ENCODE measurements around the gene PPP1R16B.

The PPP1R16B gene

DNA sequence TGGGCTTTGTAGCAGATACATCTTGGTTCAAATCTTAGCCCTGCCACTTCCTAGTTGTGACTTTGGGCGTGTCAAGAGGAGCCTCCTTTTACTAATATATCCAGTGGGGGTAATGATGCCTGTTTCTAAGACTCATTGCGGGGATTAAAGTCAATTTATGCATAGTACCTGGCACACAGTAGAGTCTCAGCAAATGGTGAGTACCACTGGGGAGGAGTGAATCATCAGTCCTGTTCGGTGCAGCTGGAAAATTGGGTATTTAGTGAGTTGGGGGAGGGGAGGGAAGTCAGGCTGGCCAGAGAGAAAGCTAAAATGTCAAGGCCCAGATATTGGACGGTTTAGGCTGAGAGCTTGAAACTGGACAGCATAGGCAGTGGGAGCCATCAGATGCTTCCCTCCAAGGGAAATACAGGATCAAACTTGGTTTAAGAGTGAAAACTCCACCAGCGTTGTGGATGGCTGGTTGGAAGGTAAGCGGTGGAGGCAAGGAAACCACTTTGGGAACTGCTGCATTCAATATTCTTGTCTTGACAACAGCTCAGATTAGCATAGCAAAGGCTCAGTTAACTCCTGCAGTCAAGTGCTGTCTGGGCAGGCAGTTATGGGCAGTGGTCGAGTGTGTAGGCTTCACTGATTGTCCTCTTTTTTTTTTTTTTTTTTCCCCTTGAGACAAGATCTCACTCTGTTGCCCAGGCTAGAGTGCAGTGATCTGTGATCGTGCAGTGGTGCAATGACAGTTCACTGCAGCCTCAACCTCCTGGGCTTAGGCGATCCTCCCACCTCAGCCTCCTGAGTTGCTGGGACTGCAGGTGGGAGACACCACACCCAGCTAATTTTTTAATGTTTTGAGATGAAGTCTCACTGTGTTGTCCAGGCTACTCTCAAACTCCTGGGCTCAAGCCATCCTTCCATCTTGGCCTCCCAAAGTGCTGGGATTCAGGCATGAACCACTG lies 12.9 kb downstream of the PPP1R16B start:
- no peak overlapping the region for H3K18ac ChIP-seq (ENCODE audit: low read length)
- no peak for DNase-seq
- H4K12ac ChIP-seq (ENCODE audit: low read depth, low read length): no peak overlapping the region
- H3K27me3 ChIP-seq (ENCODE audit: insufficient read depth, low read length): no peaks in the 10 kb centered on the region
- H3K79me2 ChIP-seq (ENCODE audit: control insufficient read depth, insufficient read depth, low read length, poor library complexity): no peaks in the 10 kb centered on the region
- no peak overlapping the region for H3K27ac ChIP-seq (ENCODE audit: low read depth, low read length)
- no peaks in the 10 kb centered on the region for H3K4me1 ChIP-seq (ENCODE audit: control insufficient read depth in 1 of 2, insufficient read depth in 2 of 2, low read length in 2 of 2)
- H3K36me3 ChIP-seq (ENCODE audit: control insufficient read depth in 1 of 2, insufficient read depth in 2 of 2, low read length in 2 of 2): no peaks in the 10 kb centered on the region
- no peaks in the 10 kb centered on the region for H3K79me1 ChIP-seq (ENCODE audit: low read length)
- no peak overlapping the region for H3K14ac ChIP-seq (ENCODE audit: low read length)
- no peak overlapping the region for H2AK5ac ChIP-seq (ENCODE audit: low read length)
- no peak overlapping the region for H3K9ac ChIP-seq (ENCODE audit: low read length)
- H2BK12ac ChIP-seq (ENCODE audit: low read length): no peak overlapping the region
- no peak overlapping the region for H3K23ac ChIP-seq (ENCODE audit: low read length)
- H4K8ac ChIP-seq (ENCODE audit: low read depth, low read length): no peak overlapping the region
- no peak overlapping the region for H2BK5ac ChIP-seq (ENCODE audit: low read depth, low read length, poor library complexity)
- no peak overlapping the region for H3K4me2 ChIP-seq (ENCODE audit: low read length)
- WGBS (ENCODE audit: extremely low coverage, insufficient coverage, insufficient read length): no CpG with 5 or more reads among the region's 9 CpGs
- H3K4me3 ChIP-seq (ENCODE audit: low read depth, low read length): no peak overlapping the region
- H2BK120ac ChIP-seq (ENCODE audit: insufficient read depth, low read length, poor library complexity): no peak overlapping the region
- H2AFZ ChIP-seq (ENCODE audit: insufficient read depth, low read length, poor library complexity): no peak overlapping the region
- no peak overlapping the region for H3K4ac ChIP-seq (ENCODE audit: low read depth, low read length)
- no peak overlapping the region for H4K91ac ChIP-seq (ENCODE audit: low read depth, low read length)
- no peaks in the 10 kb centered on the region for H3K9me3 ChIP-seq (ENCODE audit: insufficient read depth, low read depth, low read length)

DNA sequence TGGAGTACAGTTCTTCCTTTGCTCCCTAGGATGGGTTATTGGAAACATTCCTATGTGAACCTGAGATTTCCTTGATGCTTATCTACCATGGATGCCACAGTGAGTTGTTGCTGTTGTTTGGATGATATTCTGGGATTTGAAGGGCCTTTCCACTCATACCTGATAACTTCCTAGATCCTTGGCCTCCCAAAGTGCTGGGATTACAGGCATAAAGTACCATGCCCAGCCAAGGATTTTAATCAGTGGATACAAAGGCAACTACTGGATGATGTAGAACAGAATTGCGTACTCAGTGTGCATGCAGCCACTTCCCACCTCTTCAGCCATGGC lies 20.0 kb downstream of the PPP1R16B start:
- Histone ChIP-seq H3K9ac (ENCODE audit: low read length) (no peak overlapping the region), H3K79me1 (ENCODE audit: low read length) (no peaks in the 10 kb centered on the region), H3K36me3 (ENCODE audit: control insufficient read depth in 1 of 2, insufficient read depth in 2 of 2, low read length in 2 of 2) (no peaks in the 10 kb centered on the region), H3K27ac (ENCODE audit: low read depth, low read length) (no peak overlapping the region), H2AFZ (ENCODE audit: insufficient read depth, low read length, poor library complexity) (no peak overlapping the region), H3K79me2 (ENCODE audit: control insufficient read depth, insufficient read depth, low read length, poor library complexity) (no peaks in the 10 kb centered on the region), H2BK120ac (ENCODE audit: insufficient read depth, low read length, poor library complexity) (no peak overlapping the region), H2AK5ac (ENCODE audit: low read length) (no peak overlapping the region), H2BK12ac (ENCODE audit: low read length) (no peak overlapping the region), H3K4me2 (ENCODE audit: low read length) (no peak overlapping the region), H4K91ac (ENCODE audit: low read depth, low read length) (no peak overlapping the region), H2BK5ac (ENCODE audit: low read depth, low read length, poor library complexity) (no peak overlapping the region), H3K4me1 (ENCODE audit: control insufficient read depth in 1 of 2, insufficient read depth in 2 of 2, low read length in 2 of 2) (peaks cover 2 to 8% of the 10 kb centered on the region in 2 experiments), H4K8ac (ENCODE audit: low read depth, low read length) (no peak overlapping the region), H4K12ac (ENCODE audit: low read depth, low read length) (no peak overlapping the region), H3K9me3 (ENCODE audit: insufficient read depth, low read depth, low read length) (no peaks in the 10 kb centered on the region), H3K18ac (ENCODE audit: low read length) (no peak overlapping the region), H3K4ac (ENCODE audit: low read depth, low read length) (no peak overlapping the region), H3K23ac (ENCODE audit: low read length) (no peak overlapping the region), H3K4me3 (ENCODE audit: low read depth, low read length) (no peak overlapping the region), H3K27me3 (ENCODE audit: insufficient read depth, low read length) (no peaks in the 10 kb centered on the region), H3K14ac (ENCODE audit: low read length) (no peak overlapping the region)
- DNase-seq: no peak
- no CpG with 5 or more reads among the region's 1 CpG for WGBS (ENCODE audit: extremely low coverage, insufficient coverage, insufficient read length)

DNA sequence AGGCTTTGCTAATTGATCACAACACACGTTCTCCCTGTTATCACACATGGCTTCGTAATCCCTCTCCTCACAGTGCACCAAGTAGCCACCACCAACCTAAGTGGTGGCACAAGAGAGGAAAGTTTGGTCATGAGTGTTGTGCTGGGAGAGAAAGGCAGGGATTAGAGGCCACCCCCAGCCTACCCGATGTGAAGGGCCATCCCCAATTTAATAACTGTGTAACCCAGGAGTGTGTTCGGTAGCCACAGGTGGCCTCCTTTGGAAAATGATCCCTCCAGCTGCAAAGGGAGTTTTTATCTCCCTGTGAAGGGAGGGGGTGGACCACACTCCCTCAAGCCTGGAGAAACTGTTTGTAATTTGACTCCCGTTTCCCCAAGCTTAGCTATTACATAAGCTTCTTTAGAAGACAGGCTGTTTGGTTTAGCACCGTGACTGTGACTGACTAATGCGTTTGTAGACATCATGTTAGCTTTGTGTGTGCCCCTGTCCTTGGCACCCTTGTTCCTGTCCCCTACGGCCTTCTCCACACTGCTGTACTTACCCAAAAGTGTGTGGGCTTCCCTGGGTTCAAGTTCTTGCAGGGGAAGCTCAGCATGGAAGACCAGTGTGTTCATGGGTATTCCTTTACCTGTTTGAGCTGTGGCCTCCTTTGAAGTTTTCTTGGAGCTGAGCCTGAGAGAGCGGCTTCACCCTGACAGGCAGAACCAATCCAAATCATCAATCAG lies 20.6 kb downstream of the PPP1R16B start:
- no peak overlapping the region for H2BK120ac ChIP-seq (ENCODE audit: insufficient read depth, low read length, poor library complexity)
- no peak overlapping the region for H2AFZ ChIP-seq (ENCODE audit: insufficient read depth, low read length, poor library complexity)
- DNase-seq: no peak
- no peak overlapping the region for H2BK12ac ChIP-seq (ENCODE audit: low read length)
- no peak overlapping the region for H4K12ac ChIP-seq (ENCODE audit: low read depth, low read length)
- H3K9ac ChIP-seq (ENCODE audit: low read length): no peak overlapping the region
- no peaks in the 10 kb centered on the region for H3K79me2 ChIP-seq (ENCODE audit: control insufficient read depth, insufficient read depth, low read length, poor library complexity)
- no CpG with 5 or more reads among the region's 9 CpGs for WGBS (ENCODE audit: extremely low coverage, insufficient coverage, insufficient read length)
- no peak overlapping the region for H4K91ac ChIP-seq (ENCODE audit: low read depth, low read length)
- H3K4me2 ChIP-seq (ENCODE audit: low read length): no peak overlapping the region
- H2BK5ac ChIP-seq (ENCODE audit: low read depth, low read length, poor library complexity): no peak overlapping the region
- no peak overlapping the region for H3K27ac ChIP-seq (ENCODE audit: low read depth, low read length)
- no peak overlapping the region for H2AK5ac ChIP-seq (ENCODE audit: low read length)
- no peaks in the 10 kb centered on the region for H3K36me3 ChIP-seq (ENCODE audit: control insufficient read depth in 1 of 2, insufficient read depth in 2 of 2, low read length in 2 of 2)
- no peaks in the 10 kb centered on the region for H3K79me1 ChIP-seq (ENCODE audit: low read length)
- H3K4ac ChIP-seq (ENCODE audit: low read depth, low read length): no peak overlapping the region
- no peak overlapping the region for H3K18ac ChIP-seq (ENCODE audit: low read length)
- no peak overlapping the region for H4K8ac ChIP-seq (ENCODE audit: low read depth, low read length)
- no peaks in the 10 kb centered on the region for H3K9me3 ChIP-seq (ENCODE audit: insufficient read depth, low read depth, low read length)
- H3K4me3 ChIP-seq (ENCODE audit: low read depth, low read length): no peak overlapping the region
- H3K4me1 ChIP-seq (ENCODE audit: control insufficient read depth in 1 of 2, insufficient read depth in 2 of 2, low read length in 2 of 2): peaks cover 2 to 8% of the 10 kb centered on the region in 2 experiments
- H3K14ac ChIP-seq (ENCODE audit: low read length): no peak overlapping the region
- no peaks in the 10 kb centered on the region for H3K27me3 ChIP-seq (ENCODE audit: insufficient read depth, low read length)
- no peak overlapping the region for H3K23ac ChIP-seq (ENCODE audit: low read length)

DNA sequence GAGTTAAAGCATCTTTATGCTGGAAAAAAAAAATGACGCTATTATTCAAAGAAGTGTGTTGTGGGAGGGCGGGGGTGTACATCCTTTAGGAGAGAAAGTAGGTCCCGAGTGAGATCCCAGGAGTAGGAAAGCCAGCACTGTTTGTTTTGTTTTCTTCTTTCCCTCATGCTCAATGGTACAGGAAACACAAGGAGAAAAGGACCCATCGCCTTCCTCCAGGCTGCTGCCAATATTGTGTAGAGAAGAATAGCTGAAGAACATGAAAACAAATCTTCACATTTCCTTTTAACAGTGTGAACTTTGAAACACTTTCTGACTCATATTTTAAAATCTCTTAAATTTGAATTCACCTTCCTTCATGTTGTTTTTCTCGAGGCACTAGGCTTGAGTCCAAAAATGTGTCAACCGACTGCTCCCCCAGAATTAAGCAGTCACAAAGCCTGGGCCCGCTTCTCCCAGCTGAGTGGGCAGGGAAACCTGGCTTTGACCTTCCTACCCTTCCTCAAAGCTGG lies 22.3 kb downstream of the PPP1R16B start:
- no peak overlapping the region for H3K4me3 ChIP-seq (ENCODE audit: low read depth, low read length)
- no peak overlapping the region for H2BK120ac ChIP-seq (ENCODE audit: insufficient read depth, low read length, poor library complexity)
- H3K4me1 ChIP-seq (ENCODE audit: control insufficient read depth in 1 of 2, insufficient read depth in 2 of 2, low read length in 2 of 2): peaks cover 2 to 8% of the 10 kb centered on the region in 2 experiments
- H3K9ac ChIP-seq (ENCODE audit: low read length): no peak overlapping the region
- no peaks in the 10 kb centered on the region for H3K9me3 ChIP-seq (ENCODE audit: insufficient read depth, low read depth, low read length)
- no peak overlapping the region for H3K18ac ChIP-seq (ENCODE audit: low read length)
- no peak overlapping the region for H2BK12ac ChIP-seq (ENCODE audit: low read length)
- no peak for DNase-seq
- no peak overlapping the region for H3K14ac ChIP-seq (ENCODE audit: low read length)
- WGBS (ENCODE audit: extremely low coverage, insufficient coverage, insufficient read length): no CpG with 5 or more reads among the region's 7 CpGs
- no peaks in the 10 kb centered on the region for H3K79me1 ChIP-seq (ENCODE audit: low read length)
- no peak overlapping the region for H2AFZ ChIP-seq (ENCODE audit: insufficient read depth, low read length, poor library complexity)
- no peak overlapping the region for H4K91ac ChIP-seq (ENCODE audit: low read depth, low read length)
- H3K79me2 ChIP-seq (ENCODE audit: control insufficient read depth, insufficient read depth, low read length, poor library complexity): no peaks in the 10 kb centered on the region
- H2BK5ac ChIP-seq (ENCODE audit: low read depth, low read length, poor library complexity): no peak overlapping the region
- no peak overlapping the region for H2AK5ac ChIP-seq (ENCODE audit: low read length)
- H4K12ac ChIP-seq (ENCODE audit: low read depth, low read length): no peak overlapping the region
- H3K36me3 ChIP-seq (ENCODE audit: control insufficient read depth in 1 of 2, insufficient read depth in 2 of 2, low read length in 2 of 2): no peaks in the 10 kb centered on the region
- H3K27ac ChIP-seq (ENCODE audit: low read depth, low read length): no peak overlapping the region
- no peak overlapping the region for H3K23ac ChIP-seq (ENCODE audit: low read length)
- no peaks in the 10 kb centered on the region for H3K27me3 ChIP-seq (ENCODE audit: insufficient read depth, low read length)
- no peak overlapping the region for H3K4ac ChIP-seq (ENCODE audit: low read depth, low read length)
- H4K8ac ChIP-seq (ENCODE audit: low read depth, low read length): no peak overlapping the region
- H3K4me2 ChIP-seq (ENCODE audit: low read length): no peak overlapping the region

Measured in trophoblast cell (in vitro differentiated cells and primary cell).